Testis (tissue), 2 donors: ENCODE results near the gene TSHZ3.

Experiments used
- POLR2A ChIP-seq: fragments of 450-650 bp; IDR thresholded peaks from one replicate; pipeline ENCODE4 v1.6.1; 2017; ENCODE audit warnings: antibody characterized with exemption, mild to moderate bottlenecking, moderate library complexity
- TF ChIP-seq, protein P1 (sequence below), 3 experiments: fragments of 450-650 bp in 2 of 3; fragments of 200-600 bp in 1 of 3; sonication (generic) in 1 of 3; IDR thresholded peaks; one replicate each; pipeline ENCODE4 v1.5.1; 2016 to 2019; ENCODE audit warnings: antibody characterized with exemption in 3 of 3, mild to moderate bottlenecking in 2 of 3, moderate library complexity in 1 of 3

DNA sequence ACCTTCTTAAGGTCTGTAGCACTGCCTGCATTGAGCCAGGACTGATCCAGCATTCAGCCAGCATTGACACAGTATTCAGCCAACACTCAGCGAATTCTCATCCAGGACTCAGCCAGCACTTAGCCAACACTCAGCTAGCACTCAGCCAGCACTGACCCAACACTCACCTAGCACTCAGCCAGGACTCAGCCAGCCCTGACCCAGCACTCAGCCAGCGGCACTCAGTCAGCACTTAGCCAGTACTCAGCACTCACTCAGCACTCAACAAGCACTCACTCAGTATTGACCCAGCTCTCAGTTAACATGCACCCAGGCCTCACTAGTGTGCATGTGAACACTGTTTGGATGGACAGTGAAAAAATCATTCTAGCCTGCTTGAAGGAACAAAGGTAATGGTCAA lies 55.0 kb downstream of the TSHZ3 start:
- TF ChIP-seq, protein P1, sequence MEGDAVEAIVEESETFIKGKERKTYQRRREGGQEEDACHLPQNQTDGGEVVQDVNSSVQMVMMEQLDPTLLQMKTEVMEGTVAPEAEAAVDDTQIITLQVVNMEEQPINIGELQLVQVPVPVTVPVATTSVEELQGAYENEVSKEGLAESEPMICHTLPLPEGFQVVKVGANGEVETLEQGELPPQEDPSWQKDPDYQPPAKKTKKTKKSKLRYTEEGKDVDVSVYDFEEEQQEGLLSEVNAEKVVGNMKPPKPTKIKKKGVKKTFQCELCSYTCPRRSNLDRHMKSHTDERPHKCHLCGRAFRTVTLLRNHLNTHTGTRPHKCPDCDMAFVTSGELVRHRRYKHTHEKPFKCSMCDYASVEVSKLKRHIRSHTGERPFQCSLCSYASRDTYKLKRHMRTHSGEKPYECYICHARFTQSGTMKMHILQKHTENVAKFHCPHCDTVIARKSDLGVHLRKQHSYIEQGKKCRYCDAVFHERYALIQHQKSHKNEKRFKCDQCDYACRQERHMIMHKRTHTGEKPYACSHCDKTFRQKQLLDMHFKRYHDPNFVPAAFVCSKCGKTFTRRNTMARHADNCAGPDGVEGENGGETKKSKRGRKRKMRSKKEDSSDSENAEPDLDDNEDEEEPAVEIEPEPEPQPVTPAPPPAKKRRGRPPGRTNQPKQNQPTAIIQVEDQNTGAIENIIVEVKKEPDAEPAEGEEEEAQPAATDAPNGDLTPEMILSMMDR (IDR thresholded peaks at IDR 0.05): no peak
- TF ChIP-seq POLR2A: no peak
